SK-N-SH treated with all-trans-retinoic acid at 6 μM for 48 hours (cell line): Measurements from ENCODE around the gene BOD1L1.

ENCODE experiments used
- ATAC-seq: fragments of 200-7000 bp; cut with Tn5 transposase; 3 replicates; pipeline ENCODE4 v1.9.1; 2020; ENCODE audit warnings: mild to moderate bottlenecking, moderate library complexity
- ARNTL ChIP-seq: fragments of 450-650 bp; formaldehyde crosslinking; IDR thresholded peaks from 2 replicates; pipeline ENCODE4 v1.5.0; 2020; ENCODE audit warnings: low read depth, mild to moderate bottlenecking, moderate library complexity, borderline replicate concordance
- BACH2 ChIP-seq: fragments of 250-450 bp; sonication (Bioruptor Pico); IDR thresholded peaks from 2 replicates; pipeline ENCODE4 v1.9.0; 2021; ENCODE audit warnings: mild to moderate bottlenecking, borderline replicate concordance
- CREB5 ChIP-seq: fragments of 250-450 bp; sonication (Bioruptor Pico); IDR thresholded peaks from 2 replicates; pipeline ENCODE4 v1.5.1; 2020; ENCODE audit warnings: low read depth, mild to moderate bottlenecking, moderate library complexity
- CSDC2 ChIP-seq: fragments of 250-450 bp; sonication (Bioruptor Pico); IDR thresholded peaks from 2 replicates; pipeline ENCODE4 v1.5.0; 2020; ENCODE audit warnings: mild to moderate bottlenecking, moderate library complexity
- CSRNP3 ChIP-seq: fragments of 250-450 bp; sonication (Bioruptor Pico); IDR thresholded peaks from 2 replicates; pipeline ENCODE4 v1.5.1; 2021; ENCODE audit warnings: mild to moderate bottlenecking, moderate library complexity
- ESRRG ChIP-seq: fragments of 250-450 bp; sonication (Bioruptor Pico); IDR thresholded peaks from 2 replicates; pipeline ENCODE4 v1.6.1; 2021; ENCODE audit warnings: mild to moderate bottlenecking
- GLIS3 ChIP-seq: fragments of 250-450 bp; sonication (Bioruptor Pico); IDR thresholded peaks from 2 replicates; pipeline ENCODE4 v1.5.0; 2020; ENCODE audit warnings: mild to moderate bottlenecking, moderate library complexity
- ISL1 ChIP-seq: fragments of 250-450 bp; sonication (Bioruptor Pico); IDR thresholded peaks from 2 replicates; pipeline ENCODE4 v2.1.2; 2022; ENCODE audit warnings: mild to moderate bottlenecking, moderate library complexity
- OSR1 ChIP-seq: fragments of 250-450 bp; sonication (Bioruptor Pico); IDR thresholded peaks from 2 replicates; pipeline ENCODE4 v1.8.0; 2022; ENCODE audit warnings: moderate library complexity, mild to moderate bottlenecking, inconsistent platforms
- PATZ1 ChIP-seq: fragments of 250-450 bp; sonication (Bioruptor Pico); IDR thresholded peaks from 2 replicates; pipeline ENCODE4 v1.8.0; 2020; ENCODE audit warnings: mild to moderate bottlenecking, moderate library complexity, borderline replicate concordance
- POU6F1 ChIP-seq: fragments of 250-450 bp; sonication (Bioruptor Pico); IDR thresholded peaks from 2 replicates; pipeline ENCODE4 v1.8.0; 2021; ENCODE audit warnings: low read depth, mild to moderate bottlenecking, moderate library complexity, borderline replicate concordance
- PPARA ChIP-seq: fragments of 250-450 bp; sonication (Bioruptor Pico); IDR thresholded peaks from 2 replicates; pipeline ENCODE4 v1.5.0; 2020; ENCODE audit warnings: mild to moderate bottlenecking, borderline replicate concordance
- RARB ChIP-seq: fragments of 250-450 bp; sonication (Bioruptor Pico); IDR thresholded peaks from 2 replicates; pipeline ENCODE4 v1.8.0; 2021; ENCODE audit warnings: mild to moderate bottlenecking, moderate library complexity
- SNAI2 ChIP-seq: fragments of 250-450 bp; sonication (Bioruptor Pico); IDR thresholded peaks from 2 replicates; pipeline ENCODE4 v1.5.0; 2020; ENCODE audit warnings: mild to moderate bottlenecking, moderate library complexity
- TCF4 ChIP-seq: fragments of 250-450 bp; sonication (Bioruptor Pico); IDR thresholded peaks from 2 replicates; pipeline ENCODE4 v1.8.0; 2021; ENCODE audit warnings: mild to moderate bottlenecking, moderate library complexity, borderline replicate concordance
- TOX ChIP-seq: fragments of 250-450 bp; sonication (Bioruptor Pico); IDR thresholded peaks from 2 replicates; pipeline ENCODE4 v1.8.0; 2021; ENCODE audit warnings: mild to moderate bottlenecking, moderate library complexity, borderline replicate concordance
- TSHZ2 ChIP-seq: fragments of 250-450 bp; sonication (Bioruptor Pico); IDR thresholded peaks from 2 replicates; pipeline ENCODE4 v1.5.0; 2020; ENCODE audit warnings: mild to moderate bottlenecking, moderate library complexity
- ZC3H10 ChIP-seq: fragments of 250-450 bp; sonication (Bioruptor Pico); IDR thresholded peaks from 2 replicates; pipeline ENCODE4 v1.5.1; 2021; ENCODE audit warnings: mild to moderate bottlenecking, moderate library complexity
- ZFP3 ChIP-seq: fragments of 250-450 bp; sonication (Bioruptor Pico); IDR thresholded peaks from 2 replicates; pipeline ENCODE4 v1.5.0; 2020; ENCODE audit warnings: mild to moderate bottlenecking, moderate library complexity
- ZNF565 ChIP-seq: fragments of 450-650 bp; formaldehyde crosslinking; conservative IDR thresholded peaks from 2 replicates; pipeline ENCODE4 v1.5.0; 2020; ENCODE audit warnings: low read depth, mild to moderate bottlenecking, moderate library complexity
- ZNF8 ChIP-seq: fragments of 450-650 bp; formaldehyde crosslinking; IDR thresholded peaks from 2 replicates; pipeline ENCODE4 v1.5.0; 2020; ENCODE audit warnings: mild to moderate bottlenecking, moderate library complexity

The BOD1L1 gene

GRCh38 chr4:13553081-13553480, 74.4 kb downstream of the BOD1L1 start:
- no peak for TF ChIP-seq ZFP3 (CRISPR knock-in tag)
- no peak for TF ChIP-seq CSDC2 (CRISPR knock-in tag)
- TF ChIP-seq POU6F1: no peak
- TF ChIP-seq ARNTL (CRISPR knock-in tag): no peak
- TF ChIP-seq RARB (CRISPR knock-in tag): no peak
- TF ChIP-seq ESRRG (CRISPR knock-in tag): no peak
- no peak for TF ChIP-seq GLIS3 (CRISPR knock-in tag)
- TF ChIP-seq ZNF8 (CRISPR knock-in tag): no peak
- TF ChIP-seq OSR1: no peak
- no peak for TF ChIP-seq ISL1 (CRISPR knock-in tag)
- TF ChIP-seq PATZ1: no peak
- TF ChIP-seq TOX (CRISPR knock-in tag): no peak
- TF ChIP-seq SNAI2 (CRISPR knock-in tag): no peak
- no peak for TF ChIP-seq ZNF565 (CRISPR knock-in tag)
- no peak for TF ChIP-seq CSRNP3 (CRISPR knock-in tag)
- TF ChIP-seq TCF4: no peak
- no peak for TF ChIP-seq ZC3H10
- TF ChIP-seq TSHZ2: no peak
- TF ChIP-seq CREB5: no peak
- TF ChIP-seq BACH2 (CRISPR knock-in tag): no peak
- no peak for ATAC-seq

GRCh38 chr4:13548984-13549546, 78.5 kb downstream of the BOD1L1 start:
- peak; percentile 71 for ATAC-seq
- TF ChIP-seq ZNF8 (CRISPR knock-in tag) (peak; percentile 60), BACH2 (CRISPR knock-in tag) (no peak)

- no peak; the same call in 2 of the 3 replicates for ATAC-seq
- no peak for TF ChIP-seq ZNF8 (CRISPR knock-in tag)
- TF ChIP-seq GLIS3 (CRISPR knock-in tag): no peak
- no peak for TF ChIP-seq ARNTL (CRISPR knock-in tag)
- TF ChIP-seq PPARA (CRISPR knock-in tag): no peak
- TF ChIP-seq TSHZ2: no peak
- TF ChIP-seq ESRRG (CRISPR knock-in tag): no peak
- no peak for TF ChIP-seq RARB (CRISPR knock-in tag)
- TF ChIP-seq TCF4: no peak
- TF ChIP-seq OSR1: no peak
These were observed 79.2 kb downstream of the BOD1L1 start for GRCh38 chr4:13548059-13548983.
